Stimulated activated CD8-positive, alpha-beta memory T cell treated with anti-CD3 and anti-CD28 coated beads, Interleukin-2, amount 100 ng/mL, for 48 hours (primary cell): ENCODE data around the gene FOSB.
A peak's percentile ranks its signal among the peaks of the same experiment; 100 is the strongest.
"Not testable (repeated sequence)": the region's sequence is repeated elsewhere in the genome, so short reads cannot be mapped to it uniquely, and the experiment has no call there.

ENCODE experiments used
- DNase-seq, 2 donors: peaks; one replicate each; pipeline ENCODE4 v3.0.0-alpha.2; 2020; ENCODE audit warnings: low read depth in 2 of 2

FOSB gene

GRCh38 chr19:45505996-45506245, 38.1 kb downstream of the FOSB start:
- no peak for DNase-seq

GRCh38 chr19:45506246-45506988, 38.6 kb downstream of the FOSB start:
- DNase-seq: peak; percentile 99

GRCh38 chr19:45506989-45507871, 39.4 kb downstream of the FOSB start, which contains the start of gene VASP:
Gene VASP (plus strand): TSS chr19:45507479. CDS start chr19:45507772, 293 bp downstream.
- DNase-seq: peak; percentile 82 to 85

- no peak for DNase-seq
Measured at GRCh38 chr19:45507872-45508416, 40.1 kb downstream of the FOSB start.

- DNase-seq: peak in 1 of 2 donors; percentile 44
Measured at GRCh38 chr19:45508417-45508860, 40.6 kb downstream of the FOSB start.

- no peak for DNase-seq
Measured at GRCh38 chr19:45508861-45509691, 41.3 kb downstream of the FOSB start.

GRCh38 chr19:45509692-45510015, 41.9 kb downstream of the FOSB start:
- no peak for DNase-seq

GRCh38 chr19:45510352-45510751, 42.6 kb downstream of the FOSB start:
- DNase-seq: not testable (repeated sequence)

- no peak for DNase-seq
Measured at GRCh38 chr19:45511074-45511473, 43.3 kb downstream of the FOSB start.

GRCh38 chr19:45512881-45513483, 45.2 kb downstream of the FOSB start:
- no peak for DNase-seq

GRCh38 chr19:45514376-45515051, 46.7 kb downstream of the FOSB start:
- no peak for DNase-seq

- DNase-seq: no peak
Measured at GRCh38 chr19:45515081-45515624, 47.4 kb downstream of the FOSB start.

- DNase-seq: no peak
Measured at GRCh38 chr19:45515807-45516401, 48.1 kb downstream of the FOSB start.

GRCh38 chr19:45517238-45517637, 49.4 kb downstream of the FOSB start:
- no peak for DNase-seq

- DNase-seq: no peak
Measured at GRCh38 chr19:45517641-45518468, 50.1 kb downstream of the FOSB start.

- no peak for DNase-seq
Measured at GRCh38 chr19:45518469-45518826, 50.7 kb downstream of the FOSB start.

- DNase-seq: no peak
Measured at GRCh38 chr19:45522010-45522941, 54.5 kb downstream of the FOSB start.

- DNase-seq: peak; percentile 47 to 57
Measured at GRCh38 chr19:45523642-45524256, 56.0 kb downstream of the FOSB start.
